H1 (cell line): Measurements from ENCODE around the gene RAB31. TPM values are rescaled to one million over a fixed set of nuclear protein-coding genes. Genes with fewer than 3 reads are reported as not detected.
A peak's percentile ranks its signal among the peaks of the same experiment; 100 is the strongest.

Experiments
- CTCF ChIA-PET: fragments of 300-600 bp; sonication (Branson Sonifier 250); formaldehyde crosslinking; loops from one replicate; lab custom pipeline; 2021; ENCODE audit not compliant: partially characterized antibody; lab: Charles Lee
- POLR2A ChIA-PET: fragments of 300-600 bp; sonication (Branson Sonifier 250); formaldehyde crosslinking; loops from one replicate; lab custom pipeline; 2021; ENCODE audit warnings: inconsistent platforms; ENCODE audit not compliant: partially characterized antibody; lab: Charles Lee
- DNase-seq, 2 experiments: peaks; one replicate each; pipeline versions ENCODE4 v3.0.0 to v3.0.0-alpha.2; 2010 to 2022; ENCODE audit warnings: low spot score in 2 of 2, low read depth in 1 of 2, mixed read lengths in 1 of 2
- FAIRE-seq: peaks from 2 replicates; lab custom pipeline; 2011; peaks lifted over from hg19 to GRCh38; lab: Jason Lieb, UNC
- H2AFZ ChIP-seq: 2 replicates; pipeline ENCODE4 v1.8.1; 2012; ENCODE audit warnings: low read length, inconsistent platforms
- H2AK5ac ChIP-seq: 2 replicates; pipeline ENCODE4 v1.6.1; 2013; ENCODE audit warnings: low read depth, low read length
- H2BK120ac ChIP-seq: replicated peaks from 2 replicates; pipeline ENCODE3; 2013; ENCODE audit warnings: low read depth, low read length, inconsistent platforms
- H2BK12ac ChIP-seq: 2 replicates; pipeline ENCODE4 v1.6.1; 2013; ENCODE audit warnings: low read depth, low read length
- H2BK15ac ChIP-seq: 2 replicates; pipeline ENCODE4 v1.6.1; 2013; ENCODE audit warnings: low read length
- H2BK20ac ChIP-seq: 2 replicates; pipeline ENCODE4 v1.6.1; 2013; ENCODE audit warnings: low read length
- H2BK5ac ChIP-seq: 2 replicates; pipeline ENCODE4 v1.6.1; 2013; ENCODE audit warnings: low read depth, low read length
- H3K14ac ChIP-seq: 2 replicates; pipeline ENCODE4 v1.6.1; 2013; ENCODE audit warnings: inconsistent platforms; ENCODE audit not compliant: insufficient read length
- H3K18ac ChIP-seq: 2 replicates; pipeline ENCODE4 v1.6.1; 2013; ENCODE audit warnings: low read length; ENCODE audit errors: extremely low read depth
- H3K23ac ChIP-seq: 2 replicates; pipeline ENCODE4 v1.6.1; 2013; ENCODE audit warnings: inconsistent platforms; ENCODE audit not compliant: insufficient read length
- H3K23me2 ChIP-seq: 2 replicates; pipeline ENCODE4 v1.6.1; 2013; ENCODE audit warnings: low read depth, low read length
- H3K27ac ChIP-seq: 2 replicates; pipeline ENCODE4 v1.6.1; 2011; ENCODE audit warnings: low read depth, low read length, inconsistent platforms
- H3K27me3 ChIP-seq, 4 experiments: replicated peaks in 1 of 4; 1 replicate in 1 of 4; 2 replicates in 3 of 4; pipeline versions ENCODE4 v1.6.1 to v1.8.1; 2011 to 2013; ENCODE audit warnings: low read length in 3 of 4, mild to moderate bottlenecking in 3 of 4, inconsistent platforms in 2 of 4, mixed read lengths in 2 of 4, moderate library complexity in 1 of 4; ENCODE audit not compliant: control insufficient read depth in 3 of 4, insufficient read depth in 3 of 4; ENCODE audit errors: extremely low read depth in 1 of 4
- H3K36me3 ChIP-seq, 4 experiments: 2 replicates each; pipeline versions ENCODE4 v1.6.1 to v1.8.1; 2011 to 2013; ENCODE audit warnings: mild to moderate bottlenecking in 4 of 4, low read length in 3 of 4, moderate library complexity in 2 of 4, control low read depth in 1 of 4, inconsistent platforms in 1 of 4; ENCODE audit not compliant: insufficient read depth in 4 of 4, control insufficient read depth in 2 of 4
- H3K4ac ChIP-seq: replicated peaks from 2 replicates; pipeline ENCODE3; 2013; ENCODE audit warnings: low read length, low read depth, mixed read lengths, inconsistent platforms; ENCODE audit not compliant: insufficient read length
- H3K4me1 ChIP-seq, 4 experiments: replicated peaks in 1 of 4; 1 replicate in 1 of 4; 2 replicates in 3 of 4; pipeline versions ENCODE4 v1.6.1 to v1.8.1; 2011 to 2013; ENCODE audit warnings: low read length in 3 of 4, inconsistent platforms in 2 of 4, mixed read lengths in 1 of 4; ENCODE audit not compliant: insufficient read depth in 4 of 4, control insufficient read depth in 3 of 4
- H3K4me2 ChIP-seq, 2 experiments: 2 replicates each; pipeline versions ENCODE4 v1.6.1 to v1.8.1; 2011 to 2013; ENCODE audit warnings: low read depth in 2 of 2, low read length in 2 of 2, control low read depth in 1 of 2, inconsistent platforms in 1 of 2, mild to moderate bottlenecking in 1 of 2; ENCODE audit not compliant: insufficient read depth in 1 of 2
- H3K4me3 ChIP-seq, 4 experiments: fragments of 200-600, 300-600 bp in 1 of 4; sonication (generic), shearing (Covaris generic), sonication (Bioruptor Twin) in 1 of 4; 2 replicates each; pipeline versions ENCODE4 v1.5.1 to v1.8.1; 2011 to 2016; ENCODE audit warnings: low read length in 4 of 4, low read depth in 3 of 4, control low read depth in 2 of 4, inconsistent platforms in 2 of 4, mild to moderate bottlenecking in 2 of 4, mixed read lengths in 1 of 4, moderate library complexity in 1 of 4; ENCODE audit not compliant: insufficient read depth in 2 of 4; ENCODE audit errors: extremely low read depth in 1 of 4
- H3K56ac ChIP-seq: replicated peaks from 2 replicates; pipeline ENCODE3; 2013; ENCODE audit warnings: low read depth, mild to moderate bottlenecking, mixed read lengths, low read length, inconsistent platforms; ENCODE audit not compliant: insufficient read length
- H3K79me1 ChIP-seq: 2 replicates; pipeline ENCODE4 v1.6.1; 2013; ENCODE audit warnings: low read depth, low read length, control low read depth
- H3K79me2 ChIP-seq, 2 experiments: 2 replicates each; pipeline versions ENCODE4 v1.6.1 to v1.8.1; 2012 to 2013; ENCODE audit warnings: low read length in 2 of 2, mild to moderate bottlenecking in 2 of 2, inconsistent platforms in 1 of 2; ENCODE audit not compliant: insufficient read depth in 2 of 2, control insufficient read depth in 1 of 2
- H3K9ac ChIP-seq, 4 experiments: replicated peaks in 1 of 4; 1 replicate in 1 of 4; 2 replicates in 3 of 4; pipeline versions ENCODE4 v1.6.1 to v1.8.1; 2011 to 2013; ENCODE audit warnings: low read depth in 3 of 4, low read length in 3 of 4, control low read depth in 2 of 4, mild to moderate bottlenecking in 2 of 4, moderate library complexity in 2 of 4, inconsistent platforms in 1 of 4; ENCODE audit errors: extremely low read depth in 1 of 4
- H3K9me3 ChIP-seq, 2 experiments: 2 replicates each; pipeline versions ENCODE4 v1.6.1 to v1.8.1; 2012 to 2013; ENCODE audit warnings: mild to moderate bottlenecking in 2 of 2, moderate library complexity in 2 of 2, control low read depth in 1 of 2, inconsistent platforms in 1 of 2, low read depth in 1 of 2, low read length in 1 of 2, mixed read lengths in 1 of 2; ENCODE audit not compliant: insufficient read depth in 2 of 2
- H4K20me1 ChIP-seq, 2 experiments: replicated peaks in 1 of 2; 2 replicates each; pipeline versions ENCODE3 to v1.8.1; 2011 to 2013; ENCODE audit warnings: inconsistent platforms in 2 of 2, low read length in 2 of 2, mild to moderate bottlenecking in 1 of 2; ENCODE audit not compliant: insufficient read depth in 2 of 2, control insufficient read depth in 1 of 2
- H4K5ac ChIP-seq: 2 replicates; pipeline ENCODE4 v1.6.1; 2013; ENCODE audit warnings: low read length, low read depth, mixed read lengths, inconsistent platforms; ENCODE audit not compliant: insufficient read length
- H4K8ac ChIP-seq: 2 replicates; pipeline ENCODE4 v1.8.0; 2013; ENCODE audit warnings: mild to moderate bottlenecking, moderate library complexity, low read length, inconsistent platforms; ENCODE audit not compliant: insufficient read depth; ENCODE audit errors: extremely low read depth
- H4K91ac ChIP-seq: replicated peaks from 2 replicates; pipeline ENCODE3; 2013; ENCODE audit warnings: low read length, mixed read lengths, inconsistent platforms; ENCODE audit not compliant: insufficient read length
- ATF2 ChIP-seq: IDR thresholded peaks from 2 replicates; pipeline ENCODE4 v1.6.1; 2012; ENCODE audit warnings: low read length, inconsistent platforms
- ATF3 ChIP-seq: IDR thresholded peaks from 2 replicates; pipeline ENCODE4 v1.6.1; 2011; ENCODE audit warnings: low read depth, mild to moderate bottlenecking, low read length; ENCODE audit not compliant: insufficient read depth
- CTBP2 ChIP-seq: IDR thresholded peaks from 2 replicates; pipeline ENCODE4 v1.7.0; 2011; ENCODE audit warnings: borderline replicate concordance, mild to moderate bottlenecking, moderate library complexity, mixed read lengths, low read length; ENCODE audit not compliant: insufficient read depth, insufficient read length
- CTCF ChIP-seq, 3 experiments: IDR thresholded peaks; 1 replicate in 2 of 3; 2 replicates in 1 of 3; pipeline versions ENCODE4 v1.5.1 to v1.6.1; 2011; ENCODE audit warnings: low read length in 3 of 3, mild to moderate bottlenecking in 3 of 3, inconsistent platforms in 2 of 3, low read depth in 1 of 3, moderate library complexity in 1 of 3; ENCODE audit not compliant: insufficient read depth in 1 of 3; ENCODE audit errors: control extremely low read depth in 1 of 3
- E2F6 ChIP-seq: IDR thresholded peaks from 2 replicates; pipeline ENCODE4 v1.6.1; 2012; ENCODE audit warnings: inconsistent platforms
- FOSL1 ChIP-seq: IDR thresholded peaks from 2 replicates; pipeline ENCODE4 v1.6.1; 2011; ENCODE audit warnings: mild to moderate bottlenecking, low read depth, low read length, moderate library complexity; ENCODE audit not compliant: insufficient read depth
- POLR2A ChIP-seq, 2 experiments: IDR thresholded peaks; 1 replicate in 1 of 2; 2 replicates in 1 of 2; pipeline ENCODE4 v1.6.1; 2011; ENCODE audit warnings: low read depth in 2 of 2, low read length in 2 of 2, mild to moderate bottlenecking in 2 of 2; ENCODE audit errors: control extremely low read depth in 1 of 2
- SIRT6 ChIP-seq: IDR thresholded peaks from one replicate; pipeline ENCODE4 v1.7.1; 2012; ENCODE audit warnings: low read length, inconsistent platforms
- WGBS, 2 experiments: shearing (Covaris generic) in 1 of 2; methylation state at CpG; one replicate each; pipeline versions ENCODE4 v1.1.6 to v1.1.7; 2013 to 2015; ENCODE audit warnings: low lambda C conversion rate in 2 of 2, mixed read lengths in 2 of 2, inconsistent platforms in 1 of 2, low coverage in 1 of 2, missing lambda C conversion rate in 1 of 2; ENCODE audit not compliant: insufficient replicate concordance in 2 of 2, insufficient coverage in 1 of 2, insufficient read length in 1 of 2; ENCODE audit errors: extremely low coverage in 1 of 2, missing lambda C conversion rate in 1 of 2; 5-methylcytosine and 5-hydroxymethylcytosine counted together
- polyA plus RNA-seq, 7 experiments: library from polyadenylated mRNA; depleted of rRNA in 3 of 7; stranded (reverse) in 5 of 7; unstranded in 2 of 7; fragments of >200 nt in 5 of 7; fragments of 200-250 nt in 2 of 7; gene quantifications; 1 replicate in 5 of 7; 2 replicates in 1 of 7; 4 replicates in 1 of 7; pipeline versions ENCODE4 v1.2.1 to v1.2.3, GENCODE V29; 2011 to 2013; ENCODE audit warnings: missing spikeins in 2 of 7, mixed read lengths in 2 of 7
- total RNA-seq: library from RNA; stranded (reverse); fragmentation: NEBNext Ultra II Directional; extraction: Animal tissue kit (Norgen Biotek cat#: 25700); gene quantifications from 2 replicates; pipeline ENCODE4 v1.2.1, GENCODE V29; 2021

RAB31 gene
- total and polyA plus RNA-seq, 2 of the 8 experiments (the other 6 are each of a cell fraction or from before 2014, with no cell fraction given) = 15.2 to 40.9 TPM

DNA sequence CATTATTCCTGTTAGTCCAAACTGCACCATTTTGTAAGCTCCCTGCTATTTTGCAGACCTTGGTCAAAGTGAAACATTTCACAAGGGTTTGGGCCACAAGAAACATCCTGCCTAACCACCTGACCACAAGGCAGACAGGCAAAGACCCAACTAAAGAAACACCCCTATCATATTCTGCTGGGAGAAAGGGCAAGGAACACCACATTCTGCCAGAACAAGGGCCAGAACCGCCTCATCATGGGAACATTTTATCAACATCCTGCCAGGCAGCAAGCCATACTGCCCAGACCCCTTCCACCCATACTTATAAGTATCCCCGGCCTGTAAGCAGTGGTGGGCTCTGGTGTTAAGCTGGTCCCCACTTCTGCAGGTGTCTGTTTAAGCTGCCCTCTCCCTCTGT is 12.0 kb upstream of the RAB31 start:
- no peak overlapping the region for H3K14ac ChIP-seq
- H3K4ac ChIP-seq = no peak overlapping the region
- H3K23ac ChIP-seq = no peak overlapping the region
- no peak overlapping the region for H2BK12ac ChIP-seq
- H2BK5ac ChIP-seq = no peak overlapping the region
- H3K27ac ChIP-seq = 0 out of 2 replicates have a peak overlapping the region, but pooled peaks have one; percentile 1
- H3K27me3 ChIP-seq = no peaks in the 10 kb centered on the region
- no peak overlapping the region for H3K4me2 ChIP-seq
- no peak for DNase-seq
- H3K9ac ChIP-seq = no peak overlapping the region
- FAIRE-seq = no peak
- no peak overlapping the region for H4K91ac ChIP-seq
- H3K9me3 ChIP-seq = no peaks in the 10 kb centered on the region
- no peak overlapping the region for H4K5ac ChIP-seq
- H2BK120ac ChIP-seq = no peak overlapping the region
- no peak overlapping the region for H2AK5ac ChIP-seq
- no peak overlapping the region for H2AFZ ChIP-seq
- no peaks in the 10 kb centered on the region for H3K79me2 ChIP-seq
- no peaks in the 10 kb centered on the region for H3K79me1 ChIP-seq
- H4K8ac ChIP-seq = no peak overlapping the region
- H2BK15ac ChIP-seq = no peak overlapping the region
- 86% methylated on average over 2 of the region's 2 CpGs; no CpG with 5 or more reads in 1 of the 2 experiments for WGBS, 2 experiments
- H3K56ac ChIP-seq = no peak overlapping the region
- no peak overlapping the region for H3K4me3 ChIP-seq
- H3K4me1 ChIP-seq = no peaks in the 10 kb centered on the region; a peak in 1 of 7 replicates
- no peaks in the 10 kb centered on the region for H4K20me1 ChIP-seq
- H3K18ac ChIP-seq = no peak overlapping the region; the same call in 1 of the 2 replicates
- H2BK20ac ChIP-seq = no peak overlapping the region
- H3K23me2 ChIP-seq = no peaks in the 10 kb centered on the region
- POLR2A ChIA-PET = no interaction called here
- no peaks in the 10 kb centered on the region for H3K36me3 ChIP-seq
- CTCF ChIA-PET = interaction anchor here (0.7 to 1.7 kb wide), 5 partner anchors 9 to 44 kb away, joined by 3 to 4 read pairs (median 3); no protein-coding TSS in a partner anchor
- TF ChIP-seq E2F6 = no peak
- TF ChIP-seq POLR2A (IDR thresholded peaks at IDR 0.05; ENCODE audit: control extremely low read depth in 1 of 2, low read depth in 2 of 2, low read length in 2 of 2) = no peak
- no peak for TF ChIP-seq ATF2
- TF ChIP-seq FOSL1 = no peak
- TF ChIP-seq CTBP2 = no peak
- TF ChIP-seq ATF3 = no peak
- TF ChIP-seq SIRT6 = no peak
- no peak for TF ChIP-seq CTCF (IDR thresholded peaks at IDR 0.05; ENCODE audit: control extremely low read depth in 1 of 3, insufficient read depth in 1 of 3, low read depth in 1 of 3, low read length in 3 of 3)
